ENCODE measurements around the gene NPAS3.

Gene NPAS3

DNA sequence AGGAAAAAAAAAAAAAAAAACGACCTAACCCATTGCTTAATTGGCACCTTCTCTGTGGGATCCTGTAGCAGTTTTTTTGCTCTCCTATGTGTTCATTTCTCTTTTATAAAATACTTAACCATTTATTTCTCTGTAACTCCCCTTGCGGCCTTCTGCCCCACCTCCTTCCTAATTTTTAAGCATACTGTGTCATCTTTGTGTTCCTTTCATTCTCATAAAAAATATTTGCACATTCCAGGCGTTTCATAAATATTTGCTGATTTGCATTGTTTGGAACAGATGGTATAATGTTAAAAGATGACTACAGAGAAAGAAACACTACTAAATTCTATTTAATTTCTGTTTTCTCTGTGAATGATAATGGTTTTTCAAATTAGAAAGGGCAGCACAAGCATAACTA is 77.9 kb downstream of the NPAS3 start:
- Histone ChIP-seq H3K18ac (ENCODE audit: low read length) (no peak overlapping the region), H3K4me3 (ENCODE audit: low read depth, low read length) (no peak overlapping the region), H3K9me3 (ENCODE audit: insufficient read depth, low read depth, low read length) (no peaks in the 10 kb centered on the region), H3K36me3 (ENCODE audit: control insufficient read depth in 1 of 2, insufficient read depth in 2 of 2, low read length in 2 of 2) (no peaks in the 10 kb centered on the region), H2BK5ac (ENCODE audit: low read depth, low read length, poor library complexity) (no peak overlapping the region), H2BK120ac (ENCODE audit: insufficient read depth, low read length, poor library complexity) (no peak overlapping the region), H4K12ac (ENCODE audit: low read depth, low read length) (no peak overlapping the region), H3K14ac (ENCODE audit: low read length) (no peak overlapping the region), H2BK12ac (ENCODE audit: low read length) (no peak overlapping the region), H3K9ac (ENCODE audit: low read length) (no peak overlapping the region), H4K8ac (ENCODE audit: low read depth, low read length) (no peak overlapping the region), H3K4ac (ENCODE audit: low read depth, low read length) (no peak overlapping the region), H2AK5ac (ENCODE audit: low read length) (no peak overlapping the region), H3K23ac (ENCODE audit: low read length) (no peak overlapping the region), H3K79me2 (ENCODE audit: control insufficient read depth, insufficient read depth, low read length, poor library complexity) (no peaks in the 10 kb centered on the region), H3K79me1 (ENCODE audit: low read length) (no peaks in the 10 kb centered on the region), H3K4me2 (ENCODE audit: low read length) (no peak overlapping the region), H3K27ac (ENCODE audit: low read depth, low read length) (no peak overlapping the region), H4K91ac (ENCODE audit: low read depth, low read length) (no peak overlapping the region), H3K27me3 (ENCODE audit: insufficient read depth, low read length) (no peaks in the 10 kb centered on the region), H3K4me1 (ENCODE audit: control insufficient read depth in 1 of 2, insufficient read depth in 2 of 2, low read length in 2 of 2) (no peaks in the 10 kb centered on the region), H2AFZ (ENCODE audit: insufficient read depth, low read length, poor library complexity) (no peak overlapping the region)
- WGBS (ENCODE audit: extremely low coverage, insufficient coverage, insufficient read length): no CpG with 5 or more reads among the region's 3 CpGs
- DNase-seq: peak in 1 of 2 donors; percentile 8

- no peak overlapping the region for H3K4me3 ChIP-seq (ENCODE audit: low read depth, low read length)
- no CpG with 5 or more reads among the region's 2 CpGs for WGBS (ENCODE audit: extremely low coverage, insufficient coverage, insufficient read length)
- no peaks in the 10 kb centered on the region for H3K27me3 ChIP-seq (ENCODE audit: insufficient read depth, low read length)
These were observed 78.3 kb downstream of the NPAS3 start for GRCh38 chr14:33017016-33017415.

DNA sequence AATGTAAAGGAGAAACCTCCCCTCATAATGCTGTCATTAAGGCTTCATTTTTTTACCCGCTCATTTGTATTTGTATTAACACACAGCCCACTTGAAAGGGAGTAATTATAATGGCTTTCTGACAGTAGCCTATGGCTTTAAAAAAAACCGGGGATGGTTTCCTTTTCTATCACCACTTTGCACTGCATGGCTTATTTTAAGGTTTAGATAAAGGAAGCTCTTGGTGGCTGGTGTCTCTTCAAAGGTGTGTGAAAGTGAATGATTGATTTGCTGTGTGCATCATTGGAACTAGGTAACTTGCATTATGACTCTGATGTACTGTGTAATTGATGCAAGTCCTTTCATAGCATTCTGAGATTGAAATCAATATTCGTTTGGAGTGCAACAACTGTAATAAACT is 80.7 kb downstream of the NPAS3 start:
- no peak overlapping the region for H3K27ac ChIP-seq (ENCODE audit: low read depth, low read length)
- H3K18ac ChIP-seq (ENCODE audit: low read length): no peak overlapping the region
- H4K91ac ChIP-seq (ENCODE audit: low read depth, low read length): no peak overlapping the region
- H2BK5ac ChIP-seq (ENCODE audit: low read depth, low read length, poor library complexity): no peak overlapping the region
- H3K4ac ChIP-seq (ENCODE audit: low read depth, low read length): no peak overlapping the region
- no peak overlapping the region for H3K4me3 ChIP-seq (ENCODE audit: low read depth, low read length)
- H3K4me2 ChIP-seq (ENCODE audit: low read length): no peak overlapping the region
- no CpG with 5 or more reads among the region's 3 CpGs for WGBS (ENCODE audit: extremely low coverage, insufficient coverage, insufficient read length)
- H4K8ac ChIP-seq (ENCODE audit: low read depth, low read length): no peak overlapping the region
- no peak overlapping the region for H3K9ac ChIP-seq (ENCODE audit: low read length)
- H3K14ac ChIP-seq (ENCODE audit: low read length): no peak overlapping the region
- H3K4me1 ChIP-seq (ENCODE audit: control insufficient read depth in 1 of 2, insufficient read depth in 2 of 2, low read length in 2 of 2): no peaks in the 10 kb centered on the region
- H2BK120ac ChIP-seq (ENCODE audit: insufficient read depth, low read length, poor library complexity): no peak overlapping the region
- no peaks in the 10 kb centered on the region for H3K9me3 ChIP-seq (ENCODE audit: insufficient read depth, low read depth, low read length)
- no peaks in the 10 kb centered on the region for H3K79me1 ChIP-seq (ENCODE audit: low read length)
- H3K36me3 ChIP-seq (ENCODE audit: control insufficient read depth in 1 of 2, insufficient read depth in 2 of 2, low read length in 2 of 2): no peaks in the 10 kb centered on the region
- no peak overlapping the region for H4K12ac ChIP-seq (ENCODE audit: low read depth, low read length)
- no peak overlapping the region for H2AFZ ChIP-seq (ENCODE audit: insufficient read depth, low read length, poor library complexity)
- no peak overlapping the region for H3K23ac ChIP-seq (ENCODE audit: low read length)
- no peaks in the 10 kb centered on the region for H3K79me2 ChIP-seq (ENCODE audit: control insufficient read depth, insufficient read depth, low read length, poor library complexity)
- no peak overlapping the region for H2AK5ac ChIP-seq (ENCODE audit: low read length)
- H2BK12ac ChIP-seq (ENCODE audit: low read length): no peak overlapping the region
- no peaks in the 10 kb centered on the region for H3K27me3 ChIP-seq (ENCODE audit: insufficient read depth, low read length)
- DNase-seq: no peak

More at GRCh38 chr14:33017016-33017415, 78.3 kb downstream of the NPAS3 start:
- Histone ChIP-seq H2BK5ac (ENCODE audit: low read depth, low read length, poor library complexity) (no peak overlapping the region), H3K23ac (ENCODE audit: low read length) (no peak overlapping the region), H3K36me3 (ENCODE audit: control insufficient read depth in 1 of 2, insufficient read depth in 2 of 2, low read length in 2 of 2) (no peaks in the 10 kb centered on the region), H3K4ac (ENCODE audit: low read depth, low read length) (no peak overlapping the region), H3K79me2 (ENCODE audit: control insufficient read depth, insufficient read depth, low read length, poor library complexity) (no peaks in the 10 kb centered on the region), H3K14ac (ENCODE audit: low read length) (no peak overlapping the region), H3K4me1 (ENCODE audit: control insufficient read depth in 1 of 2, insufficient read depth in 2 of 2, low read length in 2 of 2) (no peaks in the 10 kb centered on the region), H3K9ac (ENCODE audit: low read length) (no peak overlapping the region), H3K9me3 (ENCODE audit: insufficient read depth, low read depth, low read length) (no peaks in the 10 kb centered on the region), H3K79me1 (ENCODE audit: low read length) (no peaks in the 10 kb centered on the region), H3K4me2 (ENCODE audit: low read length) (no peak overlapping the region), H2AK5ac (ENCODE audit: low read length) (no peak overlapping the region), H2BK120ac (ENCODE audit: insufficient read depth, low read length, poor library complexity) (no peak overlapping the region), H2AFZ (ENCODE audit: insufficient read depth, low read length, poor library complexity) (no peak overlapping the region), H4K91ac (ENCODE audit: low read depth, low read length) (no peak overlapping the region), H4K8ac (ENCODE audit: low read depth, low read length) (no peak overlapping the region), H2BK12ac (ENCODE audit: low read length) (no peak overlapping the region), H4K12ac (ENCODE audit: low read depth, low read length) (no peak overlapping the region), H3K18ac (ENCODE audit: low read length) (no peak overlapping the region), H3K27ac (ENCODE audit: low read depth, low read length) (no peak overlapping the region)
- DNase-seq: peak in 1 of 2 donors; percentile 11

- H2BK120ac ChIP-seq (ENCODE audit: insufficient read depth, low read length, poor library complexity): no peak overlapping the region
- no peak for DNase-seq
- H3K79me1 ChIP-seq (ENCODE audit: low read length): no peaks in the 10 kb centered on the region
- no peak overlapping the region for H2BK5ac ChIP-seq (ENCODE audit: low read depth, low read length, poor library complexity)
- no peaks in the 10 kb centered on the region for H3K79me2 ChIP-seq (ENCODE audit: control insufficient read depth, insufficient read depth, low read length, poor library complexity)
- no peak overlapping the region for H3K9ac ChIP-seq (ENCODE audit: low read length)
- H2AK5ac ChIP-seq (ENCODE audit: low read length): no peak overlapping the region
- no peak overlapping the region for H2BK12ac ChIP-seq (ENCODE audit: low read length)
- no peaks in the 10 kb centered on the region for H3K36me3 ChIP-seq (ENCODE audit: control insufficient read depth in 1 of 2, insufficient read depth in 2 of 2, low read length in 2 of 2)
- H3K27ac ChIP-seq (ENCODE audit: low read depth, low read length): no peak overlapping the region
- no peak overlapping the region for H4K12ac ChIP-seq (ENCODE audit: low read depth, low read length)
- no peak overlapping the region for H3K14ac ChIP-seq (ENCODE audit: low read length)
- H3K23ac ChIP-seq (ENCODE audit: low read length): no peak overlapping the region
- no peaks in the 10 kb centered on the region for H3K9me3 ChIP-seq (ENCODE audit: insufficient read depth, low read depth, low read length)
- H2AFZ ChIP-seq (ENCODE audit: insufficient read depth, low read length, poor library complexity): no peak overlapping the region
- no peak overlapping the region for H3K4ac ChIP-seq (ENCODE audit: low read depth, low read length)
- H3K4me3 ChIP-seq (ENCODE audit: low read depth, low read length): no peak overlapping the region
- no peaks in the 10 kb centered on the region for H3K27me3 ChIP-seq (ENCODE audit: insufficient read depth, low read length)
- no peak overlapping the region for H3K4me2 ChIP-seq (ENCODE audit: low read length)
- H3K4me1 ChIP-seq (ENCODE audit: control insufficient read depth in 1 of 2, insufficient read depth in 2 of 2, low read length in 2 of 2): no peaks in the 10 kb centered on the region
- no peak overlapping the region for H4K8ac ChIP-seq (ENCODE audit: low read depth, low read length)
- H4K91ac ChIP-seq (ENCODE audit: low read depth, low read length): no peak overlapping the region
- no CpG with 5 or more reads among the region's 5 CpGs for WGBS (ENCODE audit: extremely low coverage, insufficient coverage, insufficient read length)
- H3K18ac ChIP-seq (ENCODE audit: low read length): no peak overlapping the region
These were observed 88.3 kb downstream of the NPAS3 start for GRCh38 chr14:33026850-33027430.

Measured in trophoblast cell (in vitro differentiated cells and primary cell).